Lung (tissue), 12 donors: ENCODE measurements around the gene DCAKD. TPM values are rescaled to one million over a fixed set of nuclear protein-coding genes. Genes with fewer than 3 reads are reported as not detected.
A peak's percentile ranks its signal among the peaks of the same experiment; 100 is the strongest.

Experiments
- ATAC-seq: fragments of 200-7000 bp; cut with Tn5 transposase; one replicate; pipeline ENCODE4 v1.9.1; 2020; ENCODE audit warnings: moderate number of reproducible peaks; ENCODE audit not compliant: insufficient read depth, low FRiP score
- DNase-seq, 3 donors: peaks; one replicate each; pipeline ENCODE4 v3.0.0-alpha.2; 2013 to 2017
- H3K27ac ChIP-seq, 2 donors: one replicate each; pipeline ENCODE4 v1.5.1; 2013; ENCODE audit warnings: mild to moderate bottlenecking in 2 of 2, moderate library complexity in 2 of 2, control low read depth in 1 of 2, inconsistent platforms in 1 of 2, low read depth in 1 of 2, low read length in 1 of 2
- H3K27me3 ChIP-seq, 3 donors: one replicate each; pipeline ENCODE4 v1.5.1; 2013; ENCODE audit warnings: low read length in 2 of 3; ENCODE audit not compliant: control insufficient read depth in 3 of 3, insufficient read depth in 3 of 3
- H3K36me3 ChIP-seq, 4 donors: one replicate each; pipeline ENCODE4 v1.5.1; 2013; ENCODE audit warnings: low read length in 4 of 4, mild to moderate bottlenecking in 1 of 4, moderate library complexity in 1 of 4; ENCODE audit not compliant: control insufficient read depth in 4 of 4, insufficient read depth in 4 of 4
- H3K4me1 ChIP-seq, 5 donors: one replicate each; pipeline ENCODE4 v1.5.1; 2013; ENCODE audit warnings: low read length in 5 of 5, mild to moderate bottlenecking in 2 of 5, moderate library complexity in 1 of 5; ENCODE audit not compliant: control insufficient read depth in 5 of 5, insufficient read depth in 5 of 5
- H3K4me3 ChIP-seq: one replicate; pipeline ENCODE4 v1.5.1; 2013; ENCODE audit warnings: mild to moderate bottlenecking, control low read depth, moderate library complexity
- H3K9ac ChIP-seq, 2 donors: one replicate each; pipeline ENCODE4 v1.5.1; 2013; ENCODE audit warnings: low read length in 2 of 2, control low read depth in 1 of 2; ENCODE audit not compliant: insufficient read depth in 1 of 2
- H3K9me3 ChIP-seq, 4 donors: one replicate each; pipeline ENCODE4 v1.5.1; 2013; ENCODE audit warnings: low read length in 3 of 4, mild to moderate bottlenecking in 1 of 4, moderate library complexity in 1 of 4; ENCODE audit not compliant: control insufficient read depth in 4 of 4, insufficient read depth in 3 of 4
- WGBS, 2 donors: extraction: QIAGEN DNeasy Blood & Tissue Kit; methylation state at CpG; one replicate each; pipeline ENCODE4 v1.1.7; 2013; 5-methylcytosine and 5-hydroxymethylcytosine counted together
- polyA plus RNA-seq, 2 donors: library from polyadenylated mRNA; stranded (reverse); fragments of 200-250 nt; gene quantifications; one replicate each; pipeline ENCODE4 v1.2.1, GENCODE V29; 2013
- total RNA-seq, 2 donors: library from RNA; depleted of rRNA in 1 of 2; stranded (reverse); fragments of >200 nt in 1 of 2; gene quantifications; one replicate each; pipeline ENCODE4 v1.2.1, GENCODE V29; 2014 to 2021
- TF ChIP-seq, protein P1 (sequence below): IDR thresholded peaks from 2 replicates; pipeline ENCODE4 v1.5.1; 2012; ENCODE audit warnings: mild to moderate bottlenecking; ENCODE audit errors: control extremely low read depth, extremely low read depth
- donor health status: control.
- donor health status: control.
- donor health status: Bipolar disorder and iron deficiency.
- donor health status: healthy.
- donor health status: DM: yes; HTN: yes; CAD: no.

Gene DCAKD
- total and polyA plus RNA-seq, 4 donors = 11.8 to 28.8 (median 20.2) TPM

DNA sequence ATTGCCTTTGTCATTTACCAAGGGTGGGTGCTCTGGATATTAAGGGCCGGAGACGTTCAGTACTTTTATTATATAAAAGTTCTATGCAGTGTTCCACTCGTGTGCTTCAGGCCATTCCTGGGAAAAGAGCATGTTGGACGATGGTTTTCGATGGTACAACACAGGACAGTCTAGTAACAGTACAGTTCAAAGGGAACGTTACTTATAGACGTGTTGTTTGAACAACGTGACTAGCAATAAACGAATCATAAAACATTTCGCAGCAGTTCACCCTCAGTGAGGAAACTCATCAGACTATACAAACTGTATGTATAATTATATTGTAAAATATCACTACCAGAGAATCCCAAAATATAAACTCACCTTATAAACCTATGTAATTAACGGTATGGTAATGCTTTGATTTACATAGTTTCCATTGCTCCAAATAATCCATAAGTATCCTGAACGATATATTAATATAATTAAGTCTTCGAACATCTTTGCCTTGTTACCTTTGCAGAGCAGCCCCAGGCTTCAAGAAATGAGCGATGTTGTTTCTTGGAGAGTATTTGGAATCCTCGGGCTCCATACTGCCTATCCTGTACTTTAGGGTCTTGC, 10.3 kb upstream of the DCAKD start:
- peak overlapping the region; percentile 79 to 96 for H3K27ac ChIP-seq
- peaks cover 0 to 7% (median 2%) of the 10 kb centered on the region in 4 donors for H3K36me3 ChIP-seq
- ATAC-seq (no peak), DNase-seq (no peak)
- TF ChIP-seq, protein P1, sequence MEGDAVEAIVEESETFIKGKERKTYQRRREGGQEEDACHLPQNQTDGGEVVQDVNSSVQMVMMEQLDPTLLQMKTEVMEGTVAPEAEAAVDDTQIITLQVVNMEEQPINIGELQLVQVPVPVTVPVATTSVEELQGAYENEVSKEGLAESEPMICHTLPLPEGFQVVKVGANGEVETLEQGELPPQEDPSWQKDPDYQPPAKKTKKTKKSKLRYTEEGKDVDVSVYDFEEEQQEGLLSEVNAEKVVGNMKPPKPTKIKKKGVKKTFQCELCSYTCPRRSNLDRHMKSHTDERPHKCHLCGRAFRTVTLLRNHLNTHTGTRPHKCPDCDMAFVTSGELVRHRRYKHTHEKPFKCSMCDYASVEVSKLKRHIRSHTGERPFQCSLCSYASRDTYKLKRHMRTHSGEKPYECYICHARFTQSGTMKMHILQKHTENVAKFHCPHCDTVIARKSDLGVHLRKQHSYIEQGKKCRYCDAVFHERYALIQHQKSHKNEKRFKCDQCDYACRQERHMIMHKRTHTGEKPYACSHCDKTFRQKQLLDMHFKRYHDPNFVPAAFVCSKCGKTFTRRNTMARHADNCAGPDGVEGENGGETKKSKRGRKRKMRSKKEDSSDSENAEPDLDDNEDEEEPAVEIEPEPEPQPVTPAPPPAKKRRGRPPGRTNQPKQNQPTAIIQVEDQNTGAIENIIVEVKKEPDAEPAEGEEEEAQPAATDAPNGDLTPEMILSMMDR = no peak
- H3K27me3 ChIP-seq = no peaks in the 10 kb centered on the region
- 11 to 16% methylated on average over 15 of the region's 15 CpGs for WGBS, 2 donors
- H3K9me3 ChIP-seq = no peaks in the 10 kb centered on the region
- H3K4me1 ChIP-seq = peaks cover 5 to 20% (median 9%) of the 10 kb centered on the region in 5 donors
- H3K9ac ChIP-seq = peak overlapping the region; percentile 78 to 98
- peak overlapping the region; percentile 87 for H3K4me3 ChIP-seq

DNA sequence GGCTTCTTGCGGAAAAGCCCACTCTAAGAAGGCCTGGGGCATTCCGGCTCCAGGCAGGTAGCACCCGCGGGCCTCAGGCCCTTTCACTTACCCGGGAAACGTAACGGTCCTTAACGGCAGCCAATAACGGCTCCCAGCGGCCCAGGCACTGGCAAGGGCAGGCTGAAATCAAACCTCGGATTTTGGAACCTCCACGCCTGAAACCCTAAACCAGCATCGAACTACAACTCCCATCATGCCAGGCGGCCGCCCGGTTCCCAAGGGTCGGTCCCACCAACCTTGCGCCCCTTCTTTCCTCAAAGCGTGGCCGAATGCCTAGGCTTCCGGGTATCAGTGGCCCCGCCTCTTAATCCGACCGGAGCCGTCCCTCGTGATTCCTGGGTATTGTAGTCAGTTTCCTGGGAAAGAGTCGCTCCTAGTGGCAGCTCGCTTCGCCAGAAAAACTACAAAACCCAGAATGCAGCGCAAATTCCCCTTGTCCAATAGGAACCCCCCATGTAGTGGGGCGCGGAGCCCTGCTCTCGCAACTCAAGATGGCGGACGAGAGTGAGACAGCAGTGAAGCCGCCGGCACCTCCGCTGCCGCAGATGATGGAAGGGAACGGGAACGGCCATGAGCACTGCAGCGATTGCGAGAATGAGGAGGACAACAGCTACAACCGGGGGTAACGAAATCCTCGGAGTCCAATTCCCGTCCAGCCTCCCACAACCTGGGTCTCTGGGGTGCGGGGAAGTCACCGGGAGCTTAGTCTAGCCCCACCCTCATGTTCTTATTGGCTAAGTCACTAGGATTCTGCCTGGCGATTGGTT, 9.6 kb upstream of the DCAKD start, which contains the start of gene NMT1:
NMT1 (plus strand) TSS at position 521 of the 809 bp plus-strand sequence; CDS start at position 534, 13 bp downstream.
- Histone ChIP-seq H3K9ac (peak within 1 kb of the TSS; percentile 78 to 98), H3K27me3 (no peaks in the 10 kb centered on the region), H3K9me3 (no peaks in the 10 kb centered on the region), H3K4me3 (peak within 1 kb of the TSS; percentile 96), H3K27ac (peak within 1 kb of the TSS; percentile 93 to 96), H3K36me3 (peaks cover 0 to 7% (median 2%) of the 10 kb centered on the region in 4 donors), H3K4me1 (peaks cover 5 to 20% (median 9%) of the 10 kb centered on the region in 5 donors)
- ATAC-seq (peak; percentile 98), DNase-seq (peak; percentile 99 to 100 (median 100))
- 0% methylated on average over 50 of the region's 50 CpGs for WGBS, 2 donors
- TF ChIP-seq, protein P1 = no peak

DNA sequence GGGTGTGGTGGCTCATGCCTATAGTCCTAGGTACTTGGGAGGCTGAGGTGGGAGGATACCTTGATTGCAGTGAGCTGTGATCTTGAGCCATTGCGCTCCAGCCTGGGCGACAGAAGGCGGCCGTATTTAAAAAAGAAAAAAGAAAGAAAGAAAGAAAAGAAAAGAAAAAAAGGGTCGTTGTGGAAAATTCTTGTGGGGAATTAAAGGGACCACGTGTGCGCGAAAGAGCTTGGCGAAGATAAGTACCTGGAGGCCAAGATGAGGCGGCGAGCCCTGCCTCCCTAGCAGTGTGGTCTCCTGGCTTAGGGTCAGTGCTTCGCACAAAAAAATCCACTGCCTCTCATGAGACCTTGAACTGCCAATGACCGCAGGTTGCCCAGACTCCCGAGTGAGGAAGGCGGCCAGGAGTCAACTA, 9.0 kb upstream of the DCAKD start:
- Histone ChIP-seq H3K9ac (peak overlapping the region; percentile 65 to 85), H3K27me3 (no peaks in the 10 kb centered on the region), H3K4me3 (peak overlapping the region; percentile 96), H3K4me1 (peaks cover 5 to 20% (median 9%) of the 10 kb centered on the region in 5 donors), H3K36me3 (peaks cover 0 to 7% (median 3%) of the 10 kb centered on the region in 4 donors), H3K9me3 (no peaks in the 10 kb centered on the region), H3K27ac (peak overlapping the region; percentile 84 to 93)
- 13 to 18% methylated on average over 15 of the region's 15 CpGs for WGBS, 2 donors
- ATAC-seq (no peak), DNase-seq (no peak)
- TF ChIP-seq, protein P1 = no peak
